Subcutaneous abdominal adipose tissue (tissue), 5 donors: ENCODE results near the gene PSMD13.
A peak's percentile ranks its signal among the peaks of the same experiment; 100 is the strongest.

Experiments used
- H3K27ac ChIP-seq: one replicate; pipeline ENCODE4 v1.7.0; 2013; ENCODE audit warnings: low read depth, mild to moderate bottlenecking, inconsistent platforms, low read length, moderate library complexity
- H3K27me3 ChIP-seq, 5 donors: one replicate each; pipeline ENCODE4 v1.7.0; 2013; ENCODE audit warnings: low read length in 5 of 5, inconsistent platforms in 1 of 5; ENCODE audit not compliant: control insufficient read depth in 5 of 5, insufficient read depth in 4 of 5
- H3K36me3 ChIP-seq, 5 donors: one replicate each; pipeline ENCODE4 v1.7.0; 2013; ENCODE audit warnings: low read length in 5 of 5; ENCODE audit not compliant: control insufficient read depth in 5 of 5, insufficient read depth in 5 of 5
- H3K4me1 ChIP-seq, 5 donors: one replicate each; pipeline ENCODE4 v1.7.0; 2013; ENCODE audit warnings: low read length in 5 of 5, mild to moderate bottlenecking in 3 of 5, moderate library complexity in 1 of 5; ENCODE audit not compliant: control insufficient read depth in 5 of 5, insufficient read depth in 5 of 5
- H3K4me3 ChIP-seq, 5 donors: one replicate each; pipeline ENCODE4 v1.7.0; 2013; ENCODE audit warnings: low read length in 5 of 5, low read depth in 1 of 5
- H3K9ac ChIP-seq, 5 donors: one replicate each; pipeline ENCODE4 v1.7.0; 2013; ENCODE audit warnings: low read length in 5 of 5, mild to moderate bottlenecking in 4 of 5, moderate library complexity in 3 of 5
- H3K9me3 ChIP-seq, 5 donors: one replicate each; pipeline ENCODE4 v1.7.0; 2013; ENCODE audit warnings: low read length in 5 of 5; ENCODE audit not compliant: control insufficient read depth in 5 of 5
- donor health status: healthy.
- donor health status: healthy.
- donor health status: healthy.
- donor health status: healthy.
- donor health status: healthy.

The PSMD13 gene

GRCh38 chr11:292211-293121 lies 55.7 kb downstream of the PSMD13 start:
- Histone ChIP-seq H3K9me3 (no peaks in the 10 kb centered on the region), H3K27ac (no peak overlapping the region), H3K27me3 (peaks cover 5 to 24% (median 19%) of the 10 kb centered on the region in 5 donors), H3K9ac (no peak overlapping the region), H3K4me3 (no peak overlapping the region), H3K36me3 (peaks cover 0 to 42% (median 13%) of the 10 kb centered on the region in 5 donors), H3K4me1 (peaks cover 0 to 28% (median 20%) of the 10 kb centered on the region in 5 donors)

GRCh38 chr11:293271-293851 lies 56.6 kb downstream of the PSMD13 start:
- H3K4me1 ChIP-seq = peaks cover 2 to 29% (median 22%) of the 10 kb centered on the region in 5 donors
- H3K36me3 ChIP-seq = peaks cover 0 to 42% (median 13%) of the 10 kb centered on the region in 5 donors
- no peak overlapping the region for H3K27ac ChIP-seq
- H3K9me3 ChIP-seq = no peaks in the 10 kb centered on the region
- H3K4me3 ChIP-seq = no peak overlapping the region
- no peak overlapping the region for H3K9ac ChIP-seq
- peaks cover 9 to 28% (median 20%) of the 10 kb centered on the region in 5 donors for H3K27me3 ChIP-seq

- H3K4me1 ChIP-seq = peaks cover 0 to 26% (median 21%) of the 10 kb centered on the region in 5 donors
- H3K27me3 ChIP-seq = peaks cover 11 to 34% (median 25%) of the 10 kb centered on the region in 5 donors
- no peak overlapping the region for H3K9ac ChIP-seq
- no peak overlapping the region for H3K27ac ChIP-seq
- H3K4me3 ChIP-seq = no peak overlapping the region
- H3K9me3 ChIP-seq = no peaks in the 10 kb centered on the region
- peaks cover 0 to 42% (median 13%) of the 10 kb centered on the region in 5 donors for H3K36me3 ChIP-seq
Observed at GRCh38 chr11:293852-294661, 57.3 kb downstream of the PSMD13 start.

GRCh38 chr11:294780-295179 lies 58.0 kb downstream of the PSMD13 start:
- peaks cover 15 to 38% (median 30%) of the 10 kb centered on the region in 5 donors for H3K27me3 ChIP-seq
- no peak overlapping the region for H3K27ac ChIP-seq
- peaks cover 0 to 22% (median 16%) of the 10 kb centered on the region in 5 donors for H3K4me1 ChIP-seq
- no peak overlapping the region for H3K9ac ChIP-seq
- H3K4me3 ChIP-seq = no peak overlapping the region
- H3K9me3 ChIP-seq = no peaks in the 10 kb centered on the region
- H3K36me3 ChIP-seq = peaks cover 0 to 42% (median 13%) of the 10 kb centered on the region in 5 donors

- peaks cover 0 to 24% (median 13%) of the 10 kb centered on the region in 5 donors for H3K4me1 ChIP-seq
- H3K27me3 ChIP-seq = peaks cover 19 to 45% (median 37%) of the 10 kb centered on the region in 5 donors
- no peak overlapping the region for H3K4me3 ChIP-seq
- peaks cover 0 to 42% (median 13%) of the 10 kb centered on the region in 5 donors for H3K36me3 ChIP-seq
- H3K27ac ChIP-seq = no peak overlapping the region
- no peaks in the 10 kb centered on the region for H3K9me3 ChIP-seq
- no peak overlapping the region for H3K9ac ChIP-seq
Observed at GRCh38 chr11:295351-296170, 58.8 kb downstream of the PSMD13 start.

- Histone ChIP-seq H3K4me1 (peaks cover 0 to 24% (median 13%) of the 10 kb centered on the region in 5 donors), H3K36me3 (peaks cover 0 to 33% (median 13%) of the 10 kb centered on the region in 5 donors), H3K9me3 (no peaks in the 10 kb centered on the region), H3K27me3 (peaks cover 19 to 45% (median 37%) of the 10 kb centered on the region in 5 donors), H3K27ac (no peak overlapping the region), H3K4me3 (no peak overlapping the region), H3K9ac (no peak overlapping the region)
Observed at GRCh38 chr11:296171-297050, 59.6 kb downstream of the PSMD13 start.

- Histone ChIP-seq H3K9ac (no peak overlapping the region), H3K4me1 (peaks cover 0 to 24% (median 13%) of the 10 kb centered on the region in 5 donors), H3K27me3 (peaks cover 19 to 45% (median 37%) of the 10 kb centered on the region in 5 donors), H3K27ac (no peak overlapping the region), H3K36me3 (peaks cover 0 to 28% (median 13%) of the 10 kb centered on the region in 5 donors), H3K4me3 (peak overlapping the region in 1 of 5 donors; percentile 6), H3K9me3 (no peaks in the 10 kb centered on the region)
Observed at GRCh38 chr11:297051-297585, 60.3 kb downstream of the PSMD13 start.

GRCh38 chr11:297586-298405 lies 61.0 kb downstream of the PSMD13 start:
- H3K36me3 ChIP-seq = peaks cover 0 to 22% (median 9%) of the 10 kb centered on the region in 5 donors
- no peaks in the 10 kb centered on the region for H3K9me3 ChIP-seq
- H3K4me1 ChIP-seq = peaks cover 0 to 24% (median 13%) of the 10 kb centered on the region in 5 donors
- H3K27ac ChIP-seq = no peak overlapping the region
- no peak overlapping the region for H3K9ac ChIP-seq
- peaks cover 19 to 45% (median 37%) of the 10 kb centered on the region in 5 donors for H3K27me3 ChIP-seq
- peak overlapping the region in 1 of 5 donors; percentile 6 for H3K4me3 ChIP-seq
